ENCODE measurements around the gene CIB1.

Gene CIB1

GRCh38 chr15:90230071-90230494 lies 3.7 kb downstream of the CIB1 start:
- no peak overlapping the region; the same call in 1 of the 2 replicates for H3K27ac ChIP-seq (replicated peaks)
- TF ChIP-seq GABPA (IDR thresholded peaks at IDR 0.05; ENCODE audit: low read depth) (no peak), SPI1 (IDR thresholded peaks at IDR 0.05; ENCODE audit: borderline replicate concordance, low read depth) (no peak), REST (IDR thresholded peaks at IDR 0.05; ENCODE audit: insufficient replicate concordance, low read depth) (no peak), POLR2AphosphoS5 (IDR thresholded peaks at IDR 0.05; ENCODE audit: low read depth) (no peak)
- H3K27me3 ChIP-seq (ENCODE audit: insufficient read depth, poor library complexity, severe bottlenecking): no peaks in the 10 kb centered on the region
- no peak overlapping the region for H3K4me3 ChIP-seq (replicated peaks; ENCODE audit: insufficient read depth, low read length)
- DNase-seq (ENCODE audit: low read depth in 1 of 2, low spot score in 1 of 2): no peak

GRCh38 chr15:90228960-90229359 lies 4.8 kb downstream of the CIB1 start:
- Histone ChIP-seq H3K27ac (replicated peaks) (no peak overlapping the region), H3K4me3 (replicated peaks; ENCODE audit: insufficient read depth, low read length) (no peak overlapping the region), H3K27me3 (ENCODE audit: insufficient read depth, poor library complexity, severe bottlenecking) (no peaks in the 10 kb centered on the region)
- TF ChIP-seq POLR2AphosphoS5 (IDR thresholded peaks at IDR 0.05; ENCODE audit: low read depth): no peak
- no peak for TF ChIP-seq CTCF (IDR thresholded peaks at IDR 0.05; ENCODE audit: insufficient read depth, low read length)
- DNase-seq (ENCODE audit: low read depth in 1 of 2, low spot score in 1 of 2): no peak

GRCh38 chr15:90227816-90228772 lies 5.6 kb downstream of the CIB1 start:
- Histone ChIP-seq H3K4me3 (replicated peaks; ENCODE audit: insufficient read depth, low read length) (no peak overlapping the region), H3K27ac (replicated peaks) (no peak overlapping the region), H3K27me3 (ENCODE audit: insufficient read depth, poor library complexity, severe bottlenecking) (no peaks in the 10 kb centered on the region)
- DNase-seq (ENCODE audit: low read depth in 1 of 2, low spot score in 1 of 2): no peak
- TF ChIP-seq POLR2AphosphoS5 (IDR thresholded peaks at IDR 0.05; ENCODE audit: low read depth) (no peak), REST (IDR thresholded peaks at IDR 0.05; ENCODE audit: insufficient replicate concordance, low read depth) (no peak), CTCF (IDR thresholded peaks at IDR 0.05; ENCODE audit: insufficient read depth, low read length) (no peak), GABPA (IDR thresholded peaks at IDR 0.05; ENCODE audit: low read depth) (no peak), SPI1 (IDR thresholded peaks at IDR 0.05; ENCODE audit: borderline replicate concordance, low read depth) (no peak)

GRCh38 chr15:90227336-90227735 lies 6.4 kb downstream of the CIB1 start:
- Histone ChIP-seq H3K27me3 (ENCODE audit: insufficient read depth, poor library complexity, severe bottlenecking) (no peaks in the 10 kb centered on the region), H3K4me3 (replicated peaks; ENCODE audit: insufficient read depth, low read length) (no peak overlapping the region), H3K27ac (replicated peaks) (no peak overlapping the region)
- TF ChIP-seq POLR2AphosphoS5 (IDR thresholded peaks at IDR 0.05; ENCODE audit: low read depth): no peak
- TF ChIP-seq SPI1 (IDR thresholded peaks at IDR 0.05; ENCODE audit: borderline replicate concordance, low read depth): no peak
- no peak for TF ChIP-seq CTCF (IDR thresholded peaks at IDR 0.05; ENCODE audit: insufficient read depth, low read length)
- no peak for TF ChIP-seq GABPA (IDR thresholded peaks at IDR 0.05; ENCODE audit: low read depth)
- TF ChIP-seq REST (IDR thresholded peaks at IDR 0.05; ENCODE audit: insufficient replicate concordance, low read depth): no peak
- no peak for DNase-seq (ENCODE audit: low read depth in 1 of 2, low spot score in 1 of 2)
